Astrocyte (in vitro differentiated cells and primary cell): ENCODE data around the gene CHN2. TPM values are rescaled to one million over a fixed set of nuclear protein-coding genes. Genes with fewer than 3 reads are reported as not detected.
"Not testable (repeated sequence)": the region's sequence is repeated elsewhere in the genome, so short reads cannot be mapped to it uniquely, and the experiment has no call there.

Experiments
- DNase-seq: peaks from one replicate; pipeline ENCODE4 v3.0.0-alpha.2; 2010; ENCODE audit warnings: low read depth
- FAIRE-seq: peaks from 2 replicates; lab custom pipeline; 2011; peaks lifted over from hg19 to GRCh38; lab: Jason Lieb, UNC
- H2AFZ ChIP-seq: 2 replicates; pipeline ENCODE4 v1.6.0; 2012; ENCODE audit warnings: low read depth, low read length, inconsistent platforms
- H3K27ac ChIP-seq: 2 replicates; pipeline ENCODE4 v1.5.1; 2011; ENCODE audit warnings: low read depth, low read length, inconsistent platforms
- H3K27me3 ChIP-seq: 2 replicates; pipeline ENCODE4 v1.6.0; 2011; ENCODE audit warnings: low read length, inconsistent platforms; ENCODE audit not compliant: insufficient read depth
- H3K36me3 ChIP-seq: 2 replicates; pipeline ENCODE4 v1.5.1; 2011; ENCODE audit warnings: low read length, inconsistent platforms; ENCODE audit not compliant: insufficient read depth
- H3K4me1 ChIP-seq: 2 replicates; pipeline ENCODE4 v1.5.1; 2011; ENCODE audit warnings: low read length, inconsistent platforms; ENCODE audit not compliant: insufficient read depth
- H3K4me2 ChIP-seq: 2 replicates; pipeline ENCODE4 v1.6.0; 2012; ENCODE audit warnings: low read length, inconsistent platforms
- H3K4me3 ChIP-seq: 2 replicates; pipeline ENCODE4 v1.5.1; 2011; ENCODE audit warnings: low read depth, mild to moderate bottlenecking, low read length, inconsistent platforms; ENCODE audit not compliant: insufficient read depth
- H3K79me2 ChIP-seq: 2 replicates; pipeline ENCODE4 v1.6.0; 2012; ENCODE audit warnings: mild to moderate bottlenecking, low read length, inconsistent platforms; ENCODE audit not compliant: insufficient read depth
- H3K9ac ChIP-seq: 2 replicates; pipeline ENCODE4 v1.6.0; 2012; ENCODE audit warnings: mild to moderate bottlenecking, low read length, inconsistent platforms
- H3K9me3 ChIP-seq: 2 replicates; pipeline ENCODE4 v1.5.1; 2012; ENCODE audit warnings: low read depth, mild to moderate bottlenecking, low read length, inconsistent platforms; ENCODE audit not compliant: insufficient read depth
- H4K20me1 ChIP-seq: 2 replicates; pipeline ENCODE4 v1.6.0; 2012; ENCODE audit warnings: low read length, inconsistent platforms; ENCODE audit not compliant: insufficient read depth
- H3K27ac Mint-ChIP-seq: one replicate; pipeline ENCODE4 v1.8.0; 2021; ENCODE audit warnings: mild to moderate bottlenecking, mixed read lengths; ENCODE audit not compliant: unreplicated experiment
- H3K27me3 Mint-ChIP-seq: one replicate; pipeline ENCODE4 v1.8.0; 2021; ENCODE audit warnings: low read depth, mixed read lengths; ENCODE audit not compliant: unreplicated experiment
- H3K36me3 Mint-ChIP-seq: one replicate; pipeline ENCODE4 v1.8.0; 2021; ENCODE audit warnings: low read depth, mixed read lengths; ENCODE audit not compliant: unreplicated experiment
- H3K4me1 Mint-ChIP-seq: one replicate; pipeline ENCODE4 v1.8.0; 2021; ENCODE audit warnings: low read depth, mixed read lengths; ENCODE audit not compliant: unreplicated experiment
- H3K4me3 Mint-ChIP-seq: one replicate; pipeline ENCODE4 v1.8.0; 2021; ENCODE audit warnings: mild to moderate bottlenecking, moderate library complexity, mixed read lengths; ENCODE audit not compliant: unreplicated experiment
- H3K9me3 Mint-ChIP-seq: one replicate; pipeline ENCODE4 v1.8.0; 2021; ENCODE audit warnings: mild to moderate bottlenecking, mixed read lengths; ENCODE audit not compliant: unreplicated experiment
- EZH2 ChIP-seq: IDR thresholded peaks from 2 replicates; pipeline ENCODE4 v1.6.1; 2012; ENCODE audit warnings: mild to moderate bottlenecking, low read length, inconsistent platforms; ENCODE audit not compliant: insufficient read depth
- total RNA-seq: library from RNA; stranded (reverse); gene quantifications from 2 replicates; pipeline ENCODE4 v1.2.1, GENCODE V29; 2021
- TF ChIP-seq, protein P1 (sequence below): IDR thresholded peaks from 2 replicates; pipeline ENCODE4 v1.5.1; 2011; ENCODE audit warnings: low read depth, mild to moderate bottlenecking, inconsistent platforms, low read length, moderate library complexity; ENCODE audit not compliant: insufficient read depth

Gene CHN2
- total RNA-seq, 1 donor from 2014 or later, result 2.5 TPM

DNA sequence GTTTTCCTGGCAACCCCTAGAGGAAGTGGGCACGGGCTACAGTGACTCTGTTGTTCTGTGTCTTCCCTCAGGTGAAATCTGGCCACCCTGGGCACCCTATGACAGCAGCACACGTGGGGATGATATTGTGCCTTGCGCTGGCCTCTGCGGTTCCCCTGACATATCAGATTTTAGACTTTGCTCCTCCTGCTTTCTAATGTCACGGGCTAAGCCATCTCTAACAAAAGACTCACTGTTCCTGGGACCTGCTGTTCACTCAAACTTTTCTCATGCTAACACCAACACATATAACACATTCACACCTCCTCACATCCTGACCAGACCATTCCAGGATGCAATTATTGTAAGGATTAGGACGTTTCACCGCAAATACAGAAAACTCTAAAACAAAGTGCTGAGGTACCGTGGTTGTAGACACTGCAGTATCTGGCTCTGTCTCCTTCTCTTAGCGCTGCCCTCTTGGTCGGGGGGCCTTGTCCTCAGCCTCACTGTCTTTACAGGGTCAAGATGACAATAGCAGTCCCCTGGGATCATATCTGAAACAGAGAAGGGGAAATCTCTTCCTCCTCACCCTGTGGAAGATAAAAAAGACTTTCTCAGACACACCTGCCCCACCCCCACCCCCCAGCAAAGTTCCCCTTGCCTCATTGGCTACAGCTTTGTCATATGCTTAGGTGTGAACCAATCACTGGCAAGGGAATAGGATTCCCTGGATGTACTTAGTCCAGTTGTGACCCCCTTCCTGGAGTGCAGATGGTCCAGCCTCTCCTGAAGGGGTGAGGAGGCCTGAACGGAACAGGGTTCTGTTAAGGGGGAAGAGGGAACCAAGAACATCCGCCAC is 14.1 kb downstream of the CHN2 start:
- no peak for FAIRE-seq
- H3K36me3 Mint-ChIP-seq, result no peaks in the 10 kb centered on the region

DNA sequence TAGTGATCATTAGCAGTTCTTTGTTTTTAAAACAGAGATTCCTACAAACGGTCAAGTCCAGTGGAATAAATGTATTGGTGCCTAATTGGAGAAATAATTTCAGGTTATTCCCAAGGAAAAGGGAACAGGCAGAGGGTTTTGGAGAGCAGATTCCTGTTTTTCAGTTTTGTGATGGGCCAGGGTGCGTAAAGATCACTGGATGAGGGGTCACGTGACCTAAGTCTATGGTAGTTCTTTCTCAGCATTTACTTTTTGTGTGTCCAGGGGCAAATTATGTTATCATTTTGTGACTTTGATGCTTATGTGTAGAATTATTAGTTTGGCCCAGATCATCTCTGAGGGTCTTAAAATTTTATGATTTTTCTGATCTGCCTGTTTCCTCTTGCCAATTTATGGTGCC is 15.2 kb downstream of the CHN2 start:
- Histone ChIP-seq H3K4me2 (no peak overlapping the region), H3K27ac (no peak overlapping the region), H3K4me1 (no peaks in the 10 kb centered on the region), H3K36me3 (no peaks in the 10 kb centered on the region), H3K4me3 (no peak overlapping the region), H2AFZ (no peak overlapping the region), H3K79me2 (no peaks in the 10 kb centered on the region), H3K9ac (no peak overlapping the region), H3K9me3 (no peaks in the 10 kb centered on the region), H3K27me3 (no peaks in the 10 kb centered on the region), H4K20me1 (no peaks in the 10 kb centered on the region)
- Mint-ChIP-seq H3K9me3 (no peaks in the 10 kb centered on the region), H3K4me1 (peaks cover 6% of the 10 kb centered on the region), H3K27me3 (peaks cover 3% of the 10 kb centered on the region), H3K27ac (no peak overlapping the region), H3K4me3 (no peak overlapping the region), H3K36me3 (no peaks in the 10 kb centered on the region)
- TF ChIP-seq, protein P1, sequence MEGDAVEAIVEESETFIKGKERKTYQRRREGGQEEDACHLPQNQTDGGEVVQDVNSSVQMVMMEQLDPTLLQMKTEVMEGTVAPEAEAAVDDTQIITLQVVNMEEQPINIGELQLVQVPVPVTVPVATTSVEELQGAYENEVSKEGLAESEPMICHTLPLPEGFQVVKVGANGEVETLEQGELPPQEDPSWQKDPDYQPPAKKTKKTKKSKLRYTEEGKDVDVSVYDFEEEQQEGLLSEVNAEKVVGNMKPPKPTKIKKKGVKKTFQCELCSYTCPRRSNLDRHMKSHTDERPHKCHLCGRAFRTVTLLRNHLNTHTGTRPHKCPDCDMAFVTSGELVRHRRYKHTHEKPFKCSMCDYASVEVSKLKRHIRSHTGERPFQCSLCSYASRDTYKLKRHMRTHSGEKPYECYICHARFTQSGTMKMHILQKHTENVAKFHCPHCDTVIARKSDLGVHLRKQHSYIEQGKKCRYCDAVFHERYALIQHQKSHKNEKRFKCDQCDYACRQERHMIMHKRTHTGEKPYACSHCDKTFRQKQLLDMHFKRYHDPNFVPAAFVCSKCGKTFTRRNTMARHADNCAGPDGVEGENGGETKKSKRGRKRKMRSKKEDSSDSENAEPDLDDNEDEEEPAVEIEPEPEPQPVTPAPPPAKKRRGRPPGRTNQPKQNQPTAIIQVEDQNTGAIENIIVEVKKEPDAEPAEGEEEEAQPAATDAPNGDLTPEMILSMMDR, result no peak
- no peak for TF ChIP-seq EZH2
- FAIRE-seq (no peak), DNase-seq (no peak)

More for the DNA sequence above, 14.1 kb downstream of the CHN2 start:
- no peak overlapping the region for H3K27ac Mint-ChIP-seq
- Histone ChIP-seq H3K4me2 (no peak overlapping the region), H3K27ac (no peak overlapping the region), H3K9me3 (no peaks in the 10 kb centered on the region), H3K79me2 (no peaks in the 10 kb centered on the region), H3K9ac (no peak overlapping the region), H3K36me3 (no peaks in the 10 kb centered on the region), H3K4me3 (no peak overlapping the region), H3K4me1 (no peaks in the 10 kb centered on the region), H2AFZ (no peak overlapping the region), H4K20me1 (no peaks in the 10 kb centered on the region), H3K27me3 (no peaks in the 10 kb centered on the region)
- no peak overlapping the region for H3K4me3 Mint-ChIP-seq
- H3K4me1 Mint-ChIP-seq, result peaks cover 6% of the 10 kb centered on the region
- peaks cover 3% of the 10 kb centered on the region for H3K27me3 Mint-ChIP-seq
- TF ChIP-seq, protein P1, result no peak
- TF ChIP-seq EZH2, result no peak
- DNase-seq, result no peak
- no peaks in the 10 kb centered on the region for H3K9me3 Mint-ChIP-seq

DNA sequence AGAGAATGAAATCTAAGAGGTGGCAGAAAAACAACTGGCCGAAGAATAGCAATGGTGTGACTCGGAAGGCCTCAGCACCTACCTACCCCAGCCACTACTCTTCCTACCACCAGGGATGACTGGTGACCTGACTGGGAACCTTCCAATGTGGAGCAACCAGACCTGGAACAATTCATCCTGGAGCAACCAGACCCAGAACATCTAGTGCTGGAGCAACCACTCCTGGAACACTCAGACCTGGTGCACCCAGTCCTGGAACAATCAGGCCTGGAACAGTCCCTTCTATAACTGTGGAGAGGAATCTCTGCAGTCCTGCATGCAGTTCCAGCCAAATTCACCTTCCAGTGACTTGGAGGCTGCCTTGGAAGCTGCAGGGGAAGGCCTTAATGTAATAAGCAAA is 18.2 kb downstream of the CHN2 start:
- H4K20me1 ChIP-seq, H3K4me1 Mint-ChIP-seq, FAIRE-seq, H3K9me3 ChIP-seq, H3K4me1 ChIP-seq, H3K79me2 ChIP-seq, H3K36me3 Mint-ChIP-seq, H3K4me2 ChIP-seq, H3K27ac ChIP-seq, H3K9me3 Mint-ChIP-seq, H3K27me3 ChIP-seq, H3K27me3 Mint-ChIP-seq, H3K36me3 ChIP-seq, H3K4me3 Mint-ChIP-seq, H3K27ac Mint-ChIP-seq, H3K9ac ChIP-seq, DNase-seq, H2AFZ ChIP-seq, H3K4me3 ChIP-seq: not testable (repeated sequence)
